Fibroblast of villous mesenchyme (primary cell): Measurements from ENCODE around the gene TEFM. TPM values are rescaled to one million over a fixed set of nuclear protein-coding genes. Genes with fewer than 3 reads are reported as not detected.

Experiments
- DNase-seq: peaks from one replicate; pipeline ENCODE4 v3.0.0-alpha.2; 2010; ENCODE audit warnings: low read depth
- H3K4me3 ChIP-seq: 2 replicates; pipeline ENCODE4 v1.5.1; 2011; ENCODE audit warnings: low read depth, mild to moderate bottlenecking, low read length
- CTCF ChIP-seq: IDR thresholded peaks from 2 replicates; pipeline ENCODE4 v1.5.1; 2012; ENCODE audit warnings: low read depth, mild to moderate bottlenecking, low read length; ENCODE audit not compliant: insufficient read depth
- total RNA-seq: library from RNA; depleted of rRNA; stranded (reverse); fragments of >200 nt; gene quantifications from 2 replicates; pipeline ENCODE4 v1.2.3, GENCODE V29; 2012

TEFM gene
- total RNA-seq, 1 donor = 12.5 TPM

DNA sequence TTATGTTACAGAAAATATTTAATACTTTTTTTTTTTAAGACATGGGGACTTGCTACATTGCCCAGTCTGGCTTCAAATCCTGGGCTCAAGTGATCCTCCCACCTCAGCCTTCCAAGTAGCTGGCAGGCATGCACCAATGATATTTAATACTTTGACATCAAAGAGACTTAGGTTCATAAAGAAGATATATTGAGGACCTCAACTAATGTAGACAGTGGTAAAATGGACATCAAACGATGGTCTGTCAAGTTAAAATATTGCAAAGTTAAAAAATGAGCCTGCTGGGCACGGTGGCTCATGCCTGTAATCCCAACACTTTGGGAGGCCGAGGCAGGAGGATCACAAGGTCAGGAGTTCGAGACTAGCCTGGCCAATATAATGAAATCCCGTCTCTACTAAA is 8.7 kb downstream of the TEFM start:
- no peak overlapping the region for H3K4me3 ChIP-seq
- no peak for DNase-seq
- no peak for TF ChIP-seq CTCF

GRCh38 chr17:30894236-30894635 is 11.8 kb downstream of the TEFM start:
- no peak for TF ChIP-seq CTCF
- no peak for DNase-seq
- no peak overlapping the region for H3K4me3 ChIP-seq

DNA sequence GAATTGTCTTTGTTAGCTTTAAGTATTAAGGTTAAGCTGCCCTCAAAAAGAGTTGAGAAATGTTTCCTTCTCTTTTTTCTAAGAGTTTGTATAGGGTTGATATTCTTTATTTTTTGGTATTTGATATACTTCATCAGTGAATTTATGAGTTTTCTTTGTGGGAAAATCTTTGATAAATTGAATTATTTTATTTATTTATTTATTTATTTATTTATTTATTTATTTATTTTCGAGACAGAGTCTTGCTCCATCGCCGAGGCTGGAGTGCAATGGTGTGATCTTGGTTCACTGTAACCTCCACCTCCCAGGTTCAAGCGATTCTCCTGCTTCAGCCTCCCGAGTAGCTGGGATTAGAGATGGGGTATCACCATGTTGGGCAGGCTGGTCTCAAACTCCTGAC is 19.9 kb downstream of the TEFM start:
- no peak for TF ChIP-seq CTCF
- H3K4me3 ChIP-seq = no peak overlapping the region
- DNase-seq = no peak

- H3K4me3 ChIP-seq = no peak overlapping the region
- TF ChIP-seq CTCF = no peak
- no peak for DNase-seq
Observed at GRCh38 chr17:30869005-30869404, 37.0 kb downstream of the TEFM start.

DNA sequence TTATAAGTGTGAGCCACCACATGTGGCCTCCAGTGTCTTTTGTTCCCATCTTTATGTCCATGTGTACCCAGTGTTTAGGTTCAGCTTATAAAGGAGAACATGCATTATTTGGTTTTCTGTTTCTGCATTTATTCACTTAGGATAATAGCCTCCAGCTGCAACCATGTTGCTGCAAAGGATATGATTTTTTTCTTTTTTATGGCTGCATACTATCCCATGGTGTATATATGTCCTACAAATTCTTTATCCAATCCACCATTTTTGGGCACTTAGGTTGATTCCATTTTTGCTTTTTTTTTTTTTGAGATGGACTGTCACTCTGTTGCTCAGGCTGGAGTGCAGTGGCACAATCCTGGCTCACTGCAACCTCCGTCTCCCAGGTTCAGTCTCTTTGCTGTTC is 41.4 kb downstream of the TEFM start:
- no peak for DNase-seq
- TF ChIP-seq CTCF = no peak
- no peak overlapping the region for H3K4me3 ChIP-seq

DNA sequence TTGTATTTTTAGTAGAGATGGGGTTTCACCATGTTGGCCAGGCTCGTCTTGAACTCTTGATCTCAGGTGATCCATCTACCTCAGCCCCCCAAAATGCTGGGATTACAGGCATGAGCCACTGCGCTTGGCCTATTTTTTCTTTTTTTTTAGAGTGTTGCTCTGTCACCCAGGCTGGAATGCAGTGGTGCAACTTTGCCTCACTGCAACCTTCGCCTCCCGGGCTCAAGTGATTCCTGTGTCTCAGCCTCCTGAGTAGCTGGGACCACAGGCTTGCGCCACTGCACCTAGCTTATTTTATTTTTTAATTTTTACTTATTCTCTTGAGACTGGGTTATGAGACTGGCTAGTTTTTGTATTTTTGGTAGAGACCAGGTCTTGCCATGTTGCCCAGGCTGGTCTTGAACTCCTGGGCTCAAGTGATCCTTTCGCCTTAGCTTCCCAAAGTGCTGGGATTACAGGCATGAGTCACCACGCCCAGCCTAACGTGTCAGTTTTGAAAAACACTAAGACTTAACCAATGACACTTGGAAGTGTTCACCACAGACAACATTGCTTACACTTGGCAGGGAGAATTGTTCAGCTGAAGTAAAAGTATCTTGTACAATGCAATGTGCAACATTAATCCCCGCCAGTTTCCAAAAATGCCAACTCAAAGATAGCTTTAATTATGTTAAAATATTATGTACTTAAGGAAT is 47.3 kb downstream of the TEFM start:
- H3K4me3 ChIP-seq = no peak overlapping the region
- no peak for TF ChIP-seq CTCF
- DNase-seq = peak; percentile 30

DNA sequence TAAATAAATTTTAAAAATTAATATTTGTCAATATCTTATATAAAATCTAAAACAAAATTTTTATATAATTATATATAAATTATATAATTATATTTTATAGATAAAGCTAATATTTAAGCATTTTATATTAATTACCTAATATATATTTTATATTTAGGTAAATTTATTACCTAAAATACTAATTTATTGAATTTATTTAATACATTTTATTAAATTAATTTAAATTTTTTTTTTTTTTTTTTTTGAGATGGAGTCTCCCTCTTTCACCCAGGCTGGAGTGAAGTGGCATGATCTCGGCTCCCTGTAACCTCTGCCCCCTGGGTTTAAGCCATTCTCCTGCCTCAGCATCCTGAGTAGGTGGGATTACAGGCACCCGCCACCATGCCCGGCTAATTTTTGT is 51.9 kb downstream of the TEFM start:
- TF ChIP-seq CTCF = no peak
- no peak overlapping the region for H3K4me3 ChIP-seq
- DNase-seq = no peak
